Stimulated activated CD4-positive, alpha-beta T cell treated with anti-CD3 and anti-CD28 coated beads, Interleukin-4, amount 100 ng/mL, for 4 hours (primary cell): ENCODE results near the gene BRSK1.

Source experiments
- DNase-seq, 2 experiments: peaks; one replicate each; pipeline ENCODE4 v3.0.0-alpha.2; 2020

Gene BRSK1

DNA sequence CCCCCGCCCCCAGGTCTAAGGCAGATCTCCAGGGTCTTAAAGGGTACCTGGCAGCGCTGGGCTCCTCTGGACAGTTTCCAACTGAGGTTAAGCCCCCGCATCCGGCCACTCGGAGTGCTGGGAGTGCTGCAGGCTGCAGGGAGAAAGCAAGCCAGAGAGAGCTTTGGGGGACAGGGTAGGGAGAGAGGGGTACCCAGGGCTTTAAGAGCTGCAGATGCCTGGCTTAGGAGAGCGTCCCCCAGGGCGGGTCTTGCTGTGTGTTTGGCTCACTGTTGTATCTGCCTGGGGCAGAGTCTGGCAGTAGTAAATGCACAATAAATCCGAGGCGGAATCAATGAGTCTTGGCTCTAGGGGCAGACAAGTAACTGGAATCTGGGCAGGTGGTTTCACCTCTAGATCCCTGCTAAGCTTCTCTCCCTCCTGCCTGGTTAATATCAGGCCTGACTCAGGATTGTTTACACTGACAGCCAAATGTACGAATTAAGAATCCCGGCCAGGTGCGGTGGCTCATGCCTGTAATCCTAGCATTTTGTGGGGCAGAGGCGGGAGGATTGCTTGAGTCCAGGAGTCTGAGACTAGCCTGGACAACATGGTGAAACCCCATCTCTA lies 71.5 kb downstream of the BRSK1 start:
- no peak for DNase-seq

GRCh38 chr19:55358493-55358892 lies 74.7 kb downstream of the BRSK1 start:
- DNase-seq: no peak

- no peak for DNase-seq
Measured at GRCh38 chr19:55358943-55359908, 75.4 kb downstream of the BRSK1 start.

DNA sequence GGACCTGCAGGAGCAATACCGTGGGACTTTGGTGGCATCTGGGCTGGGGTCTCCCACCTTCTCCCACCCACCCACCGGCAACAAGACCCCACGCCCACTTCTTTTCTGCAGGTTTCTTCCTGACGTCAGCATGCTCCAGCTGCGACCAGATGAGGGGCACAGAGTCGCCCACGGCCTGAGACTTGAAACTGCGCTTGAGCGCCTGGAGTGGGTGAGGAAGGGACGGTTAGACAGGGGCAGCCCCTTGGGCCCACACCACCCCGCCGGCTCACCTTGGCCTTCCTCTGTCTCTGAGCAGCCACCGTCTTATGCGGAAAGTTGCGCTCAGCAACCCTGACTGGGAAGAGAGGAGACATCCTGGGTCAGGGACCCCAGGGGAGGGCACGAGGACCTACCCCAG lies 77.1 kb downstream of the BRSK1 start:
- DNase-seq: no peak
